OCI-LY3 (cell line): ENCODE data around the gene ASMTL.

ENCODE experiments used
- CTCF ChIP-seq: fragments of 200-600, 300-600 bp; sonication (generic); IDR thresholded peaks from 2 replicates; pipeline ENCODE4 v1.5.1; 2014; ENCODE audit warnings: antibody characterized with exemption, low read length, low read depth
- EZH2phosphoT487 ChIP-seq: fragments of 200-600 bp; shearing (Covaris generic); IDR thresholded peaks from 2 replicates; pipeline ENCODE4 v1.6.1; 2018; ENCODE audit warnings: antibody characterized with exemption, mixed run types, low read depth

DNA sequence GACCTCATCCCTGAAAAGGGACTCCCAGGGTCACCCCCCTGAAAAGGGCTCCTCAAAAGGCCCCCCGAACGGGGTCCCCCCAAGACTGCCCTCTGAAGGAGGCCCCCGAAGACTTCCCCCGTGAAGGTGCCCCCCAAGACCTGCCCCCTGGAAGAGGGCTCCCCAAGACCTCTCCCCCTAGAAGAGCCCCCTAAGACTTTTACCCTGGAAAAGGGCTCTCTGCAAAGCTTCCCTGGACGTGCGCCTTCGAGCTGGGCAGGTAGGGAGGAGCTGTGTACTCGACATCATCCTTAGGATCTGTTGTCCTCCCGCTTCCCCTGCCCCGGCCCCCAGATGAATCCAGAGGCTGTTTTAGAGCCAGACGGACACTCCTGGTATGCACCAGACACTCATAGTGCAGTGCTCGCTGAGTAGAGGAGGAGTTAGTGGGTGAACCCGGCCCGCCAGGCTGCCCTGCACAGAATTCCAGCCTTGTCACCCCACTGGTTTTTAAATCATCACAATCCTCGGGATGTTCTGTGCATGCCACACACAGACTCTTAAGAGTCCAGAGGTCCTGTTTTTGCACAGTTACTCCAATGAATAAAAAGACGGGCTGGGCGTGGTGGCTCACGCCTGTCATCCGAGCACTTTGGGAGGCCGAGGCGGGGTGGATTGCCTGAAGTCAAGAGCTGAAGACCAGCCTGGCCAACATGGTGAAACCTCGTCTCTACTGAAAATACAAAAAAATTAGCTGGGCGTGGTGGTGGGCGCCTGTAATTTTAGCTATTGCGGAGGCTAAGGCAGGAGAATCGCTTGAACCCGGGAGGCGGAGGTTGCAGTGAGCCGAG, 55.1 kb downstream of the ASMTL start:
- TF ChIP-seq CTCF (no peak), EZH2phosphoT487 (no peak)
